Kidney (tissue), 14 donors: ENCODE results near the gene SPACA7. TPM values are rescaled to one million over a fixed set of nuclear protein-coding genes. Genes with fewer than 3 reads are reported as not detected.
A peak's percentile ranks its signal among the peaks of the same experiment; 100 is the strongest.

Experiments used
- DNase-seq, 5 donors: peaks; one replicate each; pipeline ENCODE4 v3.0.0-alpha.2; 2013 to 2020
- FAIRE-seq: peaks from 2 replicates; lab custom pipeline; 2012; peaks lifted over from hg19 to GRCh38; lab: Jason Lieb, UNC
- H3K27ac ChIP-seq, 2 donors: one replicate each; pipeline ENCODE4 v1.7.0; 2013; ENCODE audit warnings: low read depth in 2 of 2, low read length in 2 of 2, inconsistent platforms in 1 of 2
- H3K27me3 ChIP-seq: one replicate; pipeline ENCODE4 v1.7.1; 2013; ENCODE audit warnings: low read length, inconsistent platforms; ENCODE audit not compliant: control insufficient read depth, insufficient read depth
- H3K36me3 ChIP-seq, 3 donors: one replicate each; pipeline versions ENCODE4 v1.7.0 to v1.7.1; 2013; ENCODE audit warnings: low read length in 3 of 3, control low read depth in 1 of 3, inconsistent platforms in 1 of 3; ENCODE audit not compliant: insufficient read depth in 3 of 3, control insufficient read depth in 2 of 3
- H3K4me1 ChIP-seq, 3 donors: one replicate each; pipeline versions ENCODE4 v1.7.0 to v1.7.1; 2013; ENCODE audit warnings: low read length in 3 of 3, inconsistent platforms in 1 of 3, low read depth in 1 of 3; ENCODE audit not compliant: control insufficient read depth in 2 of 3, insufficient read depth in 2 of 3
- H3K4me3 ChIP-seq, 3 donors: one replicate each; pipeline versions ENCODE4 v1.7.0 to v1.8.1; 2013; ENCODE audit warnings: low read length in 3 of 3, control low read depth in 1 of 3, inconsistent platforms in 1 of 3
- H3K9ac ChIP-seq, 3 donors: one replicate each; pipeline versions ENCODE4 v1.7.0 to v1.7.1; 2013; ENCODE audit warnings: low read length in 3 of 3, control low read depth in 1 of 3, inconsistent platforms in 1 of 3
- H3K9me3 ChIP-seq, 3 donors: one replicate each; pipeline versions ENCODE4 v1.7.0 to v1.7.1; 2013; ENCODE audit warnings: low read length in 3 of 3, control low read depth in 1 of 3, inconsistent platforms in 1 of 3; ENCODE audit not compliant: control insufficient read depth in 2 of 3, insufficient read depth in 1 of 3
- intact Hi-C: fragments of 100-400 bp; cut with DNase I; formaldehyde crosslinking; loops from one replicate; pipeline ENCODE4 v1.11.1; 2022
- polyA plus RNA-seq: library from polyadenylated mRNA; stranded (reverse); fragments of 350-450 nt; fragmentation: Illumina TruSeq; extraction: RNeasy Lipid Tissue Mini Kit (QIAGEN cat#74804); gene quantifications from one replicate; pipeline ENCODE4 v1.2.3, GENCODE V29; 2014; ENCODE audit warnings: low read depth, low replicate concordance; ENCODE audit not compliant: insufficient read depth
- total RNA-seq: library from RNA; stranded (reverse); fragmentation: NEBNext Ultra II Directional; extraction: Animal tissue kit (Norgen Biotek cat#: 25700); gene quantifications from one replicate; pipeline ENCODE4 v1.2.1, GENCODE V29; 2021
- TF ChIP-seq, protein P1 (sequence below): IDR thresholded peaks from 3 replicates; pipeline ENCODE4 v1.5.1; 2012; ENCODE audit warnings: mild to moderate bottlenecking, moderate library complexity, borderline replicate concordance; ENCODE audit not compliant: insufficient read depth; ENCODE audit errors: extremely low read depth
- donor health status: control.
- donor health status: control.
- donor health status: control.
- donor health status: control.
- donor health status: control.
- donor health status: DM: yes; HTN: yes; CAD: no.
- donor health status: Normal renal cell carcinoma (clear cell type).

SPACA7 gene
- total and polyA plus RNA-seq, 2 donors from 2014 or later = not detected

- Histone ChIP-seq H3K36me3 (no peaks in the 10 kb centered on the region), H3K9ac (no peak overlapping the region), H3K9me3 (no peaks in the 10 kb centered on the region), H3K27ac (no peak overlapping the region), H3K4me1 (no peaks in the 10 kb centered on the region), H3K27me3 (peaks cover 10% of the 10 kb centered on the region), H3K4me3 (no peak overlapping the region)
- TF ChIP-seq, protein P1, sequence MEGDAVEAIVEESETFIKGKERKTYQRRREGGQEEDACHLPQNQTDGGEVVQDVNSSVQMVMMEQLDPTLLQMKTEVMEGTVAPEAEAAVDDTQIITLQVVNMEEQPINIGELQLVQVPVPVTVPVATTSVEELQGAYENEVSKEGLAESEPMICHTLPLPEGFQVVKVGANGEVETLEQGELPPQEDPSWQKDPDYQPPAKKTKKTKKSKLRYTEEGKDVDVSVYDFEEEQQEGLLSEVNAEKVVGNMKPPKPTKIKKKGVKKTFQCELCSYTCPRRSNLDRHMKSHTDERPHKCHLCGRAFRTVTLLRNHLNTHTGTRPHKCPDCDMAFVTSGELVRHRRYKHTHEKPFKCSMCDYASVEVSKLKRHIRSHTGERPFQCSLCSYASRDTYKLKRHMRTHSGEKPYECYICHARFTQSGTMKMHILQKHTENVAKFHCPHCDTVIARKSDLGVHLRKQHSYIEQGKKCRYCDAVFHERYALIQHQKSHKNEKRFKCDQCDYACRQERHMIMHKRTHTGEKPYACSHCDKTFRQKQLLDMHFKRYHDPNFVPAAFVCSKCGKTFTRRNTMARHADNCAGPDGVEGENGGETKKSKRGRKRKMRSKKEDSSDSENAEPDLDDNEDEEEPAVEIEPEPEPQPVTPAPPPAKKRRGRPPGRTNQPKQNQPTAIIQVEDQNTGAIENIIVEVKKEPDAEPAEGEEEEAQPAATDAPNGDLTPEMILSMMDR = no peak
- DNase-seq (peak in 1 of 5 donors; percentile 30), FAIRE-seq (no peak)
- intact Hi-C loops = no loop called here
These were observed 27.4 kb upstream of the SPACA7 start for GRCh38 chr13:112348642-112349345.

DNA sequence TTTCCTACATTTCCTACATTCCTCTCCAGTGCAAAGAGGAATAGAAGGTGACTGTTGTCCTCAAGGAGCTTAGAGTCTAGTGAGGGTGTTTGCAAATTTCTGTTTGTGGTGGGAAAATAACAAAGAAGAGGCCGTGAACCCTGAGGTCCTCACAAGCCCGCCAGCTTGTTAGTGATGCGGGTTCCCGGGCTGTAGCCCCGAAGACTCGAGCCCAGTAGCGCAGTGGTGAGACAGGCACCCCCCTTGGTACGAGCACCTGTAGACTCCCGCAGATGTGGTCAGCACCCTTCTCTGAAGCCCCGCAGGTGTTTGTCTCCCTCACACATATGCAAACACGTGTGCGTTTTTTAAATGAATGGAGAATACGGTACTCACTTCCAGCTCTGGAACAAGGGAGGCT lies 26.5 kb upstream of the SPACA7 start:
- Histone ChIP-seq H3K9ac (no peak overlapping the region), H3K27ac (no peak overlapping the region), H3K4me3 (no peak overlapping the region), H3K36me3 (no peaks in the 10 kb centered on the region), H3K27me3 (peaks cover 8% of the 10 kb centered on the region), H3K9me3 (no peaks in the 10 kb centered on the region), H3K4me1 (no peaks in the 10 kb centered on the region)
- DNase-seq (peak in 1 of 5 donors; percentile 35), FAIRE-seq (no peak)
- intact Hi-C loops = no loop called here
- TF ChIP-seq, protein P1 = no peak

DNA sequence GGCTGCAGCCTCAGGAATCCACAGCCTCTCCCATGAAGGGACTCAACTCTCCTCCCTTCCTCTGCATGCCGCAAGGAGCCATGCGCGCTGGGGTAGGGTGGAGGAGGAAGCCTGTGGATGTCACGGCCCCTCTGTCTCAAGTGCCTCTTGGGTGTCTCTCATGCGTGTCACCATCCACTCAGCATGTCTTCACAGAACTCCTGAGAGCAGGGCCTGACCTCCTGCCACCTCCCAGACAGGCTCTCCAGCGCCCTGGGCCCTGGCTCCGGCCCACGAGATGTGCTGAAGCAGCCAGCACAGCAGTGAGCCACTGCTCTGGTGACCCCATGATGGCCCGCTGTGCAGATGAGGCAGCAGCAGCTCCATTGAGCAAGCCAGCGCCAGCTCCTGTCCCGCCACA lies 25.9 kb upstream of the SPACA7 start:
- Histone ChIP-seq H3K4me3 (no peak overlapping the region), H3K9ac (no peak overlapping the region), H3K36me3 (no peaks in the 10 kb centered on the region), H3K4me1 (no peaks in the 10 kb centered on the region), H3K27me3 (peaks cover 8% of the 10 kb centered on the region), H3K27ac (no peak overlapping the region), H3K9me3 (no peaks in the 10 kb centered on the region)
- FAIRE-seq (no peak), DNase-seq (peak in 1 of 5 donors; percentile 48)
- TF ChIP-seq, protein P1 = no peak
- intact Hi-C loops = no loop called here
